Neuronal stem cell (in vitro differentiated cells): Measurements from ENCODE around the gene ADCY2.
A peak's percentile ranks its signal among the peaks of the same experiment; 100 is the strongest.

Experiments used
- DNase-seq: peaks from one replicate; pipeline ENCODE4 v3.0.0-alpha.2; 2013; ENCODE audit warnings: low spot score
- H2AFZ ChIP-seq: one replicate; pipeline ENCODE4 v1.6.1; 2013; ENCODE audit warnings: mild to moderate bottlenecking, low read length, inconsistent platforms
- H2AK5ac ChIP-seq: 2 replicates; pipeline ENCODE4 v1.6.1; 2013; ENCODE audit warnings: low read depth, mild to moderate bottlenecking, inconsistent platforms, low read length, moderate library complexity, mixed read lengths
- H2BK120ac ChIP-seq: 2 replicates; pipeline ENCODE4 v1.6.1; 2013; ENCODE audit warnings: low read depth, mild to moderate bottlenecking, inconsistent platforms, low read length, moderate library complexity, mixed read lengths
- H2BK12ac ChIP-seq: one replicate; pipeline ENCODE4 v1.6.1; 2013; ENCODE audit warnings: low read length, inconsistent platforms
- H2BK15ac ChIP-seq: 2 replicates; pipeline ENCODE4 v1.6.1; 2013; ENCODE audit warnings: mild to moderate bottlenecking, low read length, inconsistent platforms, mixed read lengths
- H2BK5ac ChIP-seq: one replicate; pipeline ENCODE4 v1.6.1; 2013; ENCODE audit warnings: inconsistent platforms, mild to moderate bottlenecking, low read length, moderate library complexity
- H3K14ac ChIP-seq: one replicate; pipeline ENCODE4 v1.6.1; 2013; ENCODE audit warnings: low read length, inconsistent platforms
- H3K18ac ChIP-seq: 2 replicates; pipeline ENCODE4 v1.6.1; 2013; ENCODE audit warnings: low read length, inconsistent platforms
- H3K23ac ChIP-seq: 2 replicates; pipeline ENCODE4 v1.6.1; 2013; ENCODE audit warnings: low read depth, mild to moderate bottlenecking, mixed read lengths, low read length, inconsistent platforms; ENCODE audit not compliant: poor library complexity
- H3K27ac ChIP-seq: replicated peaks from 3 replicates; pipeline ENCODE4 v1.5.1; 2013; ENCODE audit warnings: low read length, inconsistent platforms
- H3K27me3 ChIP-seq, 3 experiments: 2 replicates each; pipeline ENCODE4 v1.6.1; 2013; ENCODE audit warnings: low read length in 3 of 3, mild to moderate bottlenecking in 2 of 3, inconsistent platforms in 1 of 3, low read depth in 1 of 3, mixed read lengths in 1 of 3, moderate library complexity in 1 of 3; ENCODE audit not compliant: control insufficient read depth in 3 of 3, insufficient read depth in 3 of 3
- H3K36me3 ChIP-seq, 2 donors: replicated peaks in 1 of 2; 2 replicates each; pipeline ENCODE4 v1.6.1; 2013; ENCODE audit warnings: low read length in 2 of 2; ENCODE audit not compliant: control insufficient read depth in 2 of 2, insufficient read depth in 2 of 2
- H3K4ac ChIP-seq: 2 replicates; pipeline ENCODE4 v1.6.1; 2013; ENCODE audit warnings: inconsistent platforms, mild to moderate bottlenecking, low read length, moderate library complexity
- H3K4me1 ChIP-seq, 2 donors: 1 replicate in 1 of 2; 2 replicates in 1 of 2; pipeline ENCODE4 v1.6.1; 2013; ENCODE audit warnings: low read length in 2 of 2, low read depth in 1 of 2; ENCODE audit not compliant: control insufficient read depth in 2 of 2, insufficient read depth in 1 of 2
- H3K4me2 ChIP-seq: one replicate; pipeline ENCODE4 v1.6.1; 2013; ENCODE audit warnings: mild to moderate bottlenecking, low read length, inconsistent platforms; ENCODE audit not compliant: insufficient read depth, poor library complexity, severe bottlenecking
- H3K4me3 ChIP-seq, 2 donors: 2 replicates each; pipeline ENCODE4 v1.5.1; 2013; ENCODE audit warnings: low read length in 2 of 2, mild to moderate bottlenecking in 2 of 2, inconsistent platforms in 1 of 2, moderate library complexity in 1 of 2
- H3K79me1 ChIP-seq: one replicate; pipeline ENCODE4 v1.6.1; 2013; ENCODE audit warnings: low read depth, mild to moderate bottlenecking, inconsistent platforms, low read length, moderate library complexity
- H3K9ac ChIP-seq: one replicate; pipeline ENCODE4 v1.6.1; 2013; ENCODE audit warnings: mild to moderate bottlenecking, low read depth, low read length, inconsistent platforms; ENCODE audit not compliant: poor library complexity
- H3K9me3 ChIP-seq, 2 donors: replicated peaks in 1 of 2; 2 replicates each; pipeline versions ENCODE3 to v1.6.1; 2013; ENCODE audit warnings: low read length in 2 of 2, mild to moderate bottlenecking in 2 of 2, inconsistent platforms in 1 of 2, low read depth in 1 of 2, mixed read lengths in 1 of 2, moderate library complexity in 1 of 2; ENCODE audit not compliant: control insufficient read depth in 2 of 2, insufficient read depth in 1 of 2
- H4K8ac ChIP-seq: one replicate; pipeline ENCODE4 v1.6.1; 2013; ENCODE audit warnings: low read depth, mild to moderate bottlenecking, inconsistent platforms, low read length, moderate library complexity
- H4K91ac ChIP-seq: one replicate; pipeline ENCODE4 v1.6.1; 2013; ENCODE audit warnings: low read length, low read depth, mild to moderate bottlenecking, inconsistent platforms; ENCODE audit not compliant: poor library complexity
- WGBS, 2 donors: extraction: QIAGEN DNeasy Blood & Tissue Kit; methylation state at CpG; one replicate each; pipeline ENCODE4 v1.1.7; 2013; ENCODE audit warnings: missing lambda C conversion rate in 2 of 2, mixed read lengths in 1 of 2; ENCODE audit not compliant: insufficient read length in 2 of 2, insufficient replicate concordance in 1 of 2; ENCODE audit errors: extremely low coverage in 2 of 2; 5-methylcytosine and 5-hydroxymethylcytosine counted together

The ADCY2 gene

GRCh38 chr5:7851617-7852289, 455.8 kb downstream of the ADCY2 start:
- no peak overlapping the region for H3K14ac ChIP-seq
- H3K18ac ChIP-seq, result no peak overlapping the region
- H2BK5ac ChIP-seq, result no peak overlapping the region
- no peak overlapping the region for H4K91ac ChIP-seq
- H3K36me3 ChIP-seq, result no peaks in the 10 kb centered on the region
- peaks cover 3 to 5% of the 10 kb centered on the region in 2 donors for H3K4me1 ChIP-seq
- H3K4ac ChIP-seq, result no peak overlapping the region
- H3K9ac ChIP-seq, result no peak overlapping the region
- no peak overlapping the region for H2BK120ac ChIP-seq
- H3K27ac ChIP-seq, result no peak overlapping the region
- WGBS, 2 donors, result no CpG with 5 or more reads among the region's 8 CpGs
- H3K9me3 ChIP-seq, result peaks cover 3% of the 10 kb centered on the region in 2 donors
- H2BK15ac ChIP-seq, result peak overlapping the region; percentile 66
- H3K79me1 ChIP-seq, result no peaks in the 10 kb centered on the region
- no peak overlapping the region for H3K23ac ChIP-seq
- DNase-seq, result no peak
- H2BK12ac ChIP-seq, result no peak overlapping the region
- H2AFZ ChIP-seq, result peak overlapping the region; percentile 96
- H2AK5ac ChIP-seq, result peak overlapping the region; percentile 90
- H3K27me3 ChIP-seq, result peaks cover 0 to 18% (median 3%) of the 10 kb centered on the region in 3 experiments
- no peak overlapping the region for H3K4me3 ChIP-seq
- H4K8ac ChIP-seq, result peak overlapping the region; percentile 21
- H3K4me2 ChIP-seq, result no peak overlapping the region

GRCh38 chr5:7852542-7852941, 456.6 kb downstream of the ADCY2 start:
- WGBS, 2 donors, result no CpG with 5 or more reads among the region's 1 CpG

GRCh38 chr5:7852988-7853387, 457.1 kb downstream of the ADCY2 start:
- Histone ChIP-seq H3K36me3 (peaks cover 4 to 6% of the 10 kb centered on the region in 2 donors), H3K14ac (no peak overlapping the region), H2AFZ (no peak overlapping the region), H2BK5ac (no peak overlapping the region), H3K18ac (no peak overlapping the region), H3K4ac (no peak overlapping the region), H3K23ac (no peak overlapping the region), H2BK15ac (no peak overlapping the region), H3K9me3 (peaks cover 3% of the 10 kb centered on the region in 2 donors), H2BK120ac (no peak overlapping the region), H4K8ac (no peak overlapping the region), H3K4me2 (no peak overlapping the region), H4K91ac (no peak overlapping the region), H3K79me1 (no peaks in the 10 kb centered on the region), H3K9ac (no peak overlapping the region), H2AK5ac (no peak overlapping the region), H3K27me3 (peaks cover 0 to 17% (median 5%) of the 10 kb centered on the region in 3 experiments), H3K4me1 (peaks cover 3 to 5% of the 10 kb centered on the region in 2 donors), H3K4me3 (no peak overlapping the region), H3K27ac (no peak overlapping the region), H2BK12ac (no peak overlapping the region)
- no CpG with 5 or more reads among the region's 2 CpGs for WGBS, 2 donors
- no peak for DNase-seq

More at GRCh38 chr5:7852542-7852941, 456.6 kb downstream of the ADCY2 start:
- no peak for DNase-seq
- H3K79me1 ChIP-seq, result no peaks in the 10 kb centered on the region
- peaks cover 0 to 18% (median 4%) of the 10 kb centered on the region in 3 experiments for H3K27me3 ChIP-seq
- no peak overlapping the region for H2BK120ac ChIP-seq
- H2AFZ ChIP-seq, result no peak overlapping the region
- H2BK12ac ChIP-seq, result no peak overlapping the region
- H4K8ac ChIP-seq, result no peak overlapping the region
- no peak overlapping the region for H3K14ac ChIP-seq
- H3K23ac ChIP-seq, result no peak overlapping the region
- H3K9ac ChIP-seq, result no peak overlapping the region
- H3K4me2 ChIP-seq, result no peak overlapping the region
- H3K36me3 ChIP-seq, result peaks cover 2% of the 10 kb centered on the region in 2 donors
- H3K9me3 ChIP-seq, result peaks cover 3% of the 10 kb centered on the region in 2 donors
- H2AK5ac ChIP-seq, result peak overlapping the region; percentile 23
- no peak overlapping the region for H3K4me3 ChIP-seq
- peaks cover 3 to 5% of the 10 kb centered on the region in 2 donors for H3K4me1 ChIP-seq
- H3K27ac ChIP-seq, result no peak overlapping the region
- no peak overlapping the region for H2BK5ac ChIP-seq
- no peak overlapping the region for H2BK15ac ChIP-seq
- no peak overlapping the region for H3K18ac ChIP-seq
- H3K4ac ChIP-seq, result no peak overlapping the region
- no peak overlapping the region for H4K91ac ChIP-seq

GRCh38 chr5:7855611-7856010, 459.7 kb downstream of the ADCY2 start:
- Histone ChIP-seq H3K4me3 (no peak overlapping the region), H3K27me3 (peaks cover 0 to 2% (median 0%) of the 10 kb centered on the region in 3 experiments), H2AFZ (no peak overlapping the region), H3K4ac (no peak overlapping the region), H2AK5ac (no peak overlapping the region), H3K4me1 (no peaks in the 10 kb centered on the region), H3K27ac (no peak overlapping the region), H3K9ac (no peak overlapping the region), H3K18ac (no peak overlapping the region), H3K4me2 (no peak overlapping the region), H2BK5ac (no peak overlapping the region), H3K14ac (no peak overlapping the region), H2BK12ac (no peak overlapping the region), H3K23ac (no peak overlapping the region), H3K9me3 (peaks cover 3% of the 10 kb centered on the region in 2 donors), H3K79me1 (no peaks in the 10 kb centered on the region), H3K36me3 (peaks cover 5 to 32% of the 10 kb centered on the region in 2 donors), H4K8ac (no peak overlapping the region), H2BK120ac (no peak overlapping the region), H4K91ac (no peak overlapping the region), H2BK15ac (no peak overlapping the region)
- WGBS, 2 donors, result no CpG with 5 or more reads among the region's 3 CpGs
- DNase-seq, result no peak
